ENCODE results near the gene LSM11.

DNA sequence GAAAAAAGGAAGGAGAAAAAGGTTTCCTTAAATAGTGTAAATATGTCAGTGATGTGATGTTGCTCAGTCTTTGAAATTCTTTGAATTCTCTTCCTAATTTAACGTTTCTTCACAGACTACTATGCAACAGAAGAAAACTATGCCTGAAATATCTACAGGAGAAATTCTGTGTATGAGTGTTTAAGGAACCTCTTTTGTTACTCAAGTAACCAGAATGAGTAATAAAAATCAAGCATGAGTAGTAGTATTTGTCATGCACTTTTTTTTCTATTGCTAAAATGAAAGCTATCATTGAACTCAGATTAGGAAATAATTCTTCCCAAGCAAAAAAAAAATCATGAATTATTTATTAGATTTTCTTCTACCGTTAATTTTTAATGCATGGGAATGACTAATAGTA is 32.6 kb upstream of the LSM11 start:
- TF ChIP-seq, protein P1, sequence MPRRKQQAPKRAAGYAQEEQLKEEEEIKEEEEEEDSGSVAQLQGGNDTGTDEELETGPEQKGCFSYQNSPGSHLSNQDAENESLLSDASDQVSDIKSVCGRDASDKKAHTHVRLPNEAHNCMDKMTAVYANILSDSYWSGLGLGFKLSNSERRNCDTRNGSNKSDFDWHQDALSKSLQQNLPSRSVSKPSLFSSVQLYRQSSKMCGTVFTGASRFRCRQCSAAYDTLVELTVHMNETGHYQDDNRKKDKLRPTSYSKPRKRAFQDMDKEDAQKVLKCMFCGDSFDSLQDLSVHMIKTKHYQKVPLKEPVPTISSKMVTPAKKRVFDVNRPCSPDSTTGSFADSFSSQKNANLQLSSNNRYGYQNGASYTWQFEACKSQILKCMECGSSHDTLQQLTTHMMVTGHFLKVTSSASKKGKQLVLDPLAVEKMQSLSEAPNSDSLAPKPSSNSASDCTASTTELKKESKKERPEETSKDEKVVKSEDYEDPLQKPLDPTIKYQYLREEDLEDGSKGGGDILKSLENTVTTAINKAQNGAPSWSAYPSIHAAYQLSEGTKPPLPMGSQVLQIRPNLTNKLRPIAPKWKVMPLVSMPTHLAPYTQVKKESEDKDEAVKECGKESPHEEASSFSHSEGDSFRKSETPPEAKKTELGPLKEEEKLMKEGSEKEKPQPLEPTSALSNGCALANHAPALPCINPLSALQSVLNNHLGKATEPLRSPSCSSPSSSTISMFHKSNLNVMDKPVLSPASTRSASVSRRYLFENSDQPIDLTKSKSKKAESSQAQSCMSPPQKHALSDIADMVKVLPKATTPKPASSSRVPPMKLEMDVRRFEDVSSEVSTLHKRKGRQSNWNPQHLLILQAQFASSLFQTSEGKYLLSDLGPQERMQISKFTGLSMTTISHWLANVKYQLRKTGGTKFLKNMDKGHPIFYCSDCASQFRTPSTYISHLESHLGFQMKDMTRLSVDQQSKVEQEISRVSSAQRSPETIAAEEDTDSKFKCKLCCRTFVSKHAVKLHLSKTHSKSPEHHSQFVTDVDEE (CRISPR knock-in tag; IDR thresholded peaks at IDR 0.05): no peak
- TF ChIP-seq ZC3H10 (CRISPR knock-in tag; IDR thresholded peaks at IDR 0.05) (no peak), ZNF565 (CRISPR knock-in tag; conservative IDR thresholded peaks at IDR 0.05; ENCODE audit: low read depth) (no peak), PPARA (CRISPR knock-in tag; IDR thresholded peaks at IDR 0.05; ENCODE audit: borderline replicate concordance) (no peak), ESRRG (CRISPR knock-in tag; IDR thresholded peaks at IDR 0.05) (no peak), ZFP30 (CRISPR knock-in tag; IDR thresholded peaks at IDR 0.05) (no peak), ZFP3 (CRISPR knock-in tag; IDR thresholded peaks at IDR 0.05) (no peak), BACH2 (CRISPR knock-in tag; IDR thresholded peaks at IDR 0.05; ENCODE audit: borderline replicate concordance) (no peak), CSDC2 (CRISPR knock-in tag; IDR thresholded peaks at IDR 0.05) (no peak), GLIS3 (CRISPR knock-in tag; IDR thresholded peaks at IDR 0.05) (no peak), ISL1 (CRISPR knock-in tag; IDR thresholded peaks at IDR 0.05) (peak; percentile 62; the same call in 1 of the 2 replicates)
- TF ChIP-seq, protein P2, sequence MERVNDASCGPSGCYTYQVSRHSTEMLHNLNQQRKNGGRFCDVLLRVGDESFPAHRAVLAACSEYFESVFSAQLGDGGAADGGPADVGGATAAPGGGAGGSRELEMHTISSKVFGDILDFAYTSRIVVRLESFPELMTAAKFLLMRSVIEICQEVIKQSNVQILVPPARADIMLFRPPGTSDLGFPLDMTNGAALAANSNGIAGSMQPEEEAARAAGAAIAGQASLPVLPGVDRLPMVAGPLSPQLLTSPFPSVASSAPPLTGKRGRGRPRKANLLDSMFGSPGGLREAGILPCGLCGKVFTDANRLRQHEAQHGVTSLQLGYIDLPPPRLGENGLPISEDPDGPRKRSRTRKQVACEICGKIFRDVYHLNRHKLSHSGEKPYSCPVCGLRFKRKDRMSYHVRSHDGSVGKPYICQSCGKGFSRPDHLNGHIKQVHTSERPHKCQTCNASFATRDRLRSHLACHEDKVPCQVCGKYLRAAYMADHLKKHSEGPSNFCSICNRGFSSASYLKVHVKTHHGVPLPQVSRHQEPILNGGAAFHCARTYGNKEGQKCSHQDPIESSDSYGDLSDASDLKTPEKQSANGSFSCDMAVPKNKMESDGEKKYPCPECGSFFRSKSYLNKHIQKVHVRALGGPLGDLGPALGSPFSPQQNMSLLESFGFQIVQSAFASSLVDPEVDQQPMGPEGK (CRISPR knock-in tag; IDR thresholded peaks at IDR 0.05; ENCODE audit: borderline replicate concordance): no peak
- TF ChIP-seq, protein P3, sequence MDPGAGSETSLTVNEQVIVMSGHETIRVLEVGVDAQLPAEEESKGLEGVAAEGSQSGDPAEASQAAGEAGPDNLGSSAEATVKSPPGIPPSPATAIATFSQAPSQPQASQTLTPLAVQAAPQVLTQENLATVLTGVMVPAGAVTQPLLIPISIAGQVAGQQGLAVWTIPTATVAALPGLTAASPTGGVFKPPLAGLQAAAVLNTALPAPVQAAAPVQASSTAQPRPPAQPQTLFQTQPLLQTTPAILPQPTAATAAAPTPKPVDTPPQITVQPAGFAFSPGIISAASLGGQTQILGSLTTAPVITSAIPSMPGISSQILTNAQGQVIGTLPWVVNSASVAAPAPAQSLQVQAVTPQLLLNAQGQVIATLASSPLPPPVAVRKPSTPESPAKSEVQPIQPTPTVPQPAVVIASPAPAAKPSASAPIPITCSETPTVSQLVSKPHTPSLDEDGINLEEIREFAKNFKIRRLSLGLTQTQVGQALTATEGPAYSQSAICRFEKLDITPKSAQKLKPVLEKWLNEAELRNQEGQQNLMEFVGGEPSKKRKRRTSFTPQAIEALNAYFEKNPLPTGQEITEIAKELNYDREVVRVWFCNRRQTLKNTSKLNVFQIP (CRISPR knock-in tag; IDR thresholded peaks at IDR 0.05; ENCODE audit: borderline replicate concordance, low read depth): no peak
- TF ChIP-seq, protein P4, sequence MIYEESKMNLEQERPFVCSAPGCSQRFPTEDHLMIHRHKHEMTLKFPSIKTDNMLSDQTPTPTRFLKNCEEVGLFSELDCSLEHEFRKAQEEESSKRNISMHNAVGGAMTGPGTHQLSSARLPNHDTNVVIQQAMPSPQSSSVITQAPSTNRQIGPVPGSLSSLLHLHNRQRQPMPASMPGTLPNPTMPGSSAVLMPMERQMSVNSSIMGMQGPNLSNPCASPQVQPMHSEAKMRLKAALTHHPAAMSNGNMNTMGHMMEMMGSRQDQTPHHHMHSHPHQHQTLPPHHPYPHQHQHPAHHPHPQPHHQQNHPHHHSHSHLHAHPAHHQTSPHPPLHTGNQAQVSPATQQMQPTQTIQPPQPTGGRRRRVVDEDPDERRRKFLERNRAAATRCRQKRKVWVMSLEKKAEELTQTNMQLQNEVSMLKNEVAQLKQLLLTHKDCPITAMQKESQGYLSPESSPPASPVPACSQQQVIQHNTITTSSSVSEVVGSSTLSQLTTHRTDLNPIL (CRISPR knock-in tag; IDR thresholded peaks at IDR 0.05; ENCODE audit: low read depth): no peak

All from SK-N-SH treated with all-trans-retinoic acid at 6 μM for 48 hours (cell line).